A673 (cell line): ENCODE measurements around the gene SSB.

Source experiments
- CTCF ChIP-seq: fragments of 300-800, 200-600 bp; sonication (generic); conservative IDR thresholded peaks from 2 replicates; pipeline ENCODE4 v1.5.1; 2017; ENCODE audit warnings: low read depth, mild to moderate bottlenecking, antibody characterized with exemption, low read length, moderate library complexity, mixed read lengths
- EZH2 ChIP-seq: fragments of 200-600 bp; sonication (generic); IDR thresholded peaks from 2 replicates; pipeline ENCODE4 v1.6.1; 2017; ENCODE audit warnings: borderline replicate concordance, low read depth, mild to moderate bottlenecking, mixed read lengths, antibody characterized with exemption, low read length; ENCODE audit not compliant: poor library complexity, severe bottlenecking

- no peak for TF ChIP-seq CTCF
- no peak for TF ChIP-seq EZH2
Observed at GRCh38 chr2:169860149-169860548, 61.5 kb downstream of the SSB start.
